HEK293 (cell line): ENCODE data around the gene FGF10.

Source experiments
- CTCF ChIA-PET: fragments of 350-600 bp; formaldehyde crosslinking; extraction: SDS; loops from one replicate; lab custom pipeline; 2021; ENCODE audit warnings: antibody characterized with exemption; lab: Yijun Ruan, JAX
- POLR2A ChIA-PET: fragments of 300-600 bp; formaldehyde crosslinking; extraction: SDS; loops from one replicate; lab custom pipeline; 2020; ENCODE audit warnings: antibody characterized with exemption, inconsistent platforms; lab: Yijun Ruan, JAX
- H3K27ac ChIP-seq: fragments of 200-500 bp; sonication (Bioruptor generic); 2 replicates; pipeline ENCODE4 v1.5.1; 2014; ENCODE audit warnings: low read depth, low read length, control low read depth, inconsistent platforms; ENCODE audit errors: extremely low read depth
- H3K36me3 ChIP-seq, 2 experiments: fragments of 200-500 bp in 1 of 2; sonication (Bioruptor generic) in 1 of 2; 1 replicate in 1 of 2; 2 replicates in 1 of 2; pipeline ENCODE4 v1.5.1; 2014 to 2017; ENCODE audit warnings: inconsistent platforms in 2 of 2, low read length in 2 of 2; ENCODE audit not compliant: control insufficient read depth in 2 of 2, insufficient read depth in 1 of 2
- H3K4me1 ChIP-seq: fragments of 200-500 bp; sonication (Bioruptor generic); 2 replicates; pipeline ENCODE4 v1.5.1; 2014; ENCODE audit warnings: mild to moderate bottlenecking, low read length, inconsistent platforms; ENCODE audit not compliant: control insufficient read depth, insufficient read depth
- H3K4me3 ChIP-seq: 2 replicates; pipeline ENCODE4 v1.5.1; 2011; ENCODE audit warnings: low read depth, mild to moderate bottlenecking, control low read depth, low read length, moderate library complexity
- H3K9me3 ChIP-seq: fragments of 200-500 bp; sonication (Bioruptor generic); 2 replicates; pipeline ENCODE4 v1.5.1; 2014; ENCODE audit warnings: low read depth, low read length, inconsistent platforms; ENCODE audit not compliant: control insufficient read depth, insufficient read depth
- GLI4 ChIP-seq: fragments of 450-650 bp; formaldehyde crosslinking; IDR thresholded peaks from 2 replicates; pipeline ENCODE4 v1.5.1; 2016; ENCODE audit warnings: missing biosample characterization, missing genetic modification characterization
- ZBTB1 ChIP-seq: fragments of 450-650 bp; formaldehyde crosslinking; IDR thresholded peaks from 2 replicates; pipeline ENCODE4 v1.5.1; 2016; ENCODE audit warnings: missing biosample characterization, missing genetic modification characterization
- ZBTB21 ChIP-seq: fragments of 450-650 bp; formaldehyde crosslinking; IDR thresholded peaks from 2 replicates; pipeline ENCODE4 v1.5.1; 2017; ENCODE audit warnings: missing biosample characterization, missing genetic modification characterization
- ZFHX2 ChIP-seq: fragments of 450-650 bp; formaldehyde crosslinking; conservative IDR thresholded peaks from 2 replicates; pipeline ENCODE4 v1.5.1; 2016; ENCODE audit warnings: missing biosample characterization, missing genetic modification characterization
- ZFP37 ChIP-seq: fragments of 450-650 bp; formaldehyde crosslinking; IDR thresholded peaks from 2 replicates; pipeline ENCODE4 v1.5.1; 2016; ENCODE audit warnings: missing biosample characterization, missing genetic modification characterization
- ZNF214 ChIP-seq: fragments of 450-650 bp; formaldehyde crosslinking; IDR thresholded peaks from 2 replicates; pipeline ENCODE4 v1.5.1; 2017; ENCODE audit warnings: missing biosample characterization, mild to moderate bottlenecking, missing genetic modification characterization, borderline replicate concordance
- ZNF221 ChIP-seq: fragments of 450-650 bp; formaldehyde crosslinking; IDR thresholded peaks from 2 replicates; pipeline ENCODE4 v1.5.1; 2017; ENCODE audit warnings: missing biosample characterization, missing genetic modification characterization, borderline replicate concordance
- ZNF24 ChIP-seq: fragments of 450-650 bp; formaldehyde crosslinking; IDR thresholded peaks from 2 replicates; pipeline ENCODE4 v1.5.1; 2016; ENCODE audit warnings: missing biosample characterization, missing genetic modification characterization
- ZNF311 ChIP-seq: fragments of 450-650 bp; formaldehyde crosslinking; IDR thresholded peaks from 2 replicates; pipeline ENCODE4 v1.5.1; 2017; ENCODE audit warnings: missing biosample characterization, missing genetic modification characterization, borderline replicate concordance
- ZNF530 ChIP-seq: fragments of 450-650 bp; formaldehyde crosslinking; IDR thresholded peaks from 2 replicates; pipeline ENCODE4 v1.5.1; 2016; ENCODE audit warnings: low read depth, missing biosample characterization, missing genetic modification characterization
- ZNF621 ChIP-seq: fragments of 450-650 bp; formaldehyde crosslinking; IDR thresholded peaks from 2 replicates; pipeline ENCODE4 v1.5.1; 2017; ENCODE audit warnings: missing biosample characterization, missing genetic modification characterization
- ZNF645 ChIP-seq: fragments of 450-650 bp; formaldehyde crosslinking; IDR thresholded peaks from 2 replicates; pipeline ENCODE4; 2016; ENCODE audit warnings: missing biosample characterization, missing genetic modification characterization
- ZNF692 ChIP-seq: fragments of 450-650 bp; formaldehyde crosslinking; IDR thresholded peaks from 2 replicates; pipeline ENCODE4 v1.5.1; 2016; ENCODE audit warnings: missing biosample characterization, missing genetic modification characterization
- ZNF704 ChIP-seq: fragments of 450-650 bp; formaldehyde crosslinking; IDR thresholded peaks from 2 replicates; pipeline ENCODE4 v1.5.1; 2016; ENCODE audit warnings: missing biosample characterization, missing genetic modification characterization
- ZNF707 ChIP-seq: fragments of 450-650 bp; formaldehyde crosslinking; IDR thresholded peaks from 2 replicates; pipeline ENCODE4 v1.5.1; 2016; ENCODE audit warnings: missing biosample characterization, missing genetic modification characterization
- ZSCAN23 ChIP-seq: fragments of 450-650 bp; formaldehyde crosslinking; IDR thresholded peaks from 2 replicates; pipeline ENCODE4 v1.5.1; 2016; ENCODE audit warnings: missing biosample characterization, missing genetic modification characterization
- TF ChIP-seq, protein P1 (sequence below): fragments of 450-650 bp; formaldehyde crosslinking; IDR thresholded peaks from 2 replicates; pipeline ENCODE4 v1.5.1; 2016; ENCODE audit warnings: missing biosample characterization, missing genetic modification characterization
- TF ChIP-seq, protein P2 (sequence below): fragments of 450-650 bp; formaldehyde crosslinking; IDR thresholded peaks from 2 replicates; pipeline ENCODE4 v1.5.1; 2017; ENCODE audit warnings: missing biosample characterization, missing genetic modification characterization
- TF ChIP-seq, protein P3 (sequence below): fragments of 450-650 bp; formaldehyde crosslinking; IDR thresholded peaks from 2 replicates; pipeline ENCODE4 v1.5.1; 2016; ENCODE audit warnings: missing biosample characterization, missing genetic modification characterization

FGF10 gene

DNA sequence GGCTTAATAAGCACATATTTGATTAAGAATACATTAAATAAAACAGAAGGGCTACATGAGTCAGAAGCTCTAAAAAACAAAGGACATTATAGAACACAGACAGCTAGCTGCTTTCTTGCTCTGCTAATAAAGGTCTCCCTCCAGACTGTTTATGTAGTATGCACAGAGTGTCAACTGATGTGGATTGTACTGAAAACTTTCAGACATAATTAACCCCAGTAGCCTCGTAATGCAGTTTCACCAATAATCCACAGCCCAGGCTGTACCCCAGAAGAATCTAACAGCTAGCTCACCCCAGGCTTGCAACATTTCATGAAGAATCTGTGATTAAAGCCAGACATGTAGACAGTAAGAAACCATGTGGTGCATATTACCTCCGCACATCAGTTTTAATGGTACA lies 30.8 kb downstream of the FGF10 start (continued):
- TF ChIP-seq ZBTB21 (no peak), ZFHX2 (no peak), ZNF214 (no peak), ZNF311 (no peak), ZBTB1 (tag by site-specific recombination) (no peak), ZNF645 (tag by site-specific recombination) (no peak), ZNF692 (tag by site-specific recombination) (no peak), ZNF530 (no peak)
- TF ChIP-seq, protein P1, sequence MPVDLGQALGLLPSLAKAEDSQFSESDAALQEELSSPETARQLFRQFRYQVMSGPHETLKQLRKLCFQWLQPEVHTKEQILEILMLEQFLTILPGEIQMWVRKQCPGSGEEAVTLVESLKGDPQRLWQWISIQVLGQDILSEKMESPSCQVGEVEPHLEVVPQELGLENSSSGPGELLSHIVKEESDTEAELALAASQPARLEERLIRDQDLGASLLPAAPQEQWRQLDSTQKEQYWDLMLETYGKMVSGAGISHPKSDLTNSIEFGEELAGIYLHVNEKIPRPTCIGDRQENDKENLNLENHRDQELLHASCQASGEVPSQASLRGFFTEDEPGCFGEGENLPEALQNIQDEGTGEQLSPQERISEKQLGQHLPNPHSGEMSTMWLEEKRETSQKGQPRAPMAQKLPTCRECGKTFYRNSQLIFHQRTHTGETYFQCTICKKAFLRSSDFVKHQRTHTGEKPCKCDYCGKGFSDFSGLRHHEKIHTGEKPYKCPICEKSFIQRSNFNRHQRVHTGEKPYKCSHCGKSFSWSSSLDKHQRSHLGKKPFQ (tag by site-specific recombination): no peak
- TF ChIP-seq, protein P2, sequence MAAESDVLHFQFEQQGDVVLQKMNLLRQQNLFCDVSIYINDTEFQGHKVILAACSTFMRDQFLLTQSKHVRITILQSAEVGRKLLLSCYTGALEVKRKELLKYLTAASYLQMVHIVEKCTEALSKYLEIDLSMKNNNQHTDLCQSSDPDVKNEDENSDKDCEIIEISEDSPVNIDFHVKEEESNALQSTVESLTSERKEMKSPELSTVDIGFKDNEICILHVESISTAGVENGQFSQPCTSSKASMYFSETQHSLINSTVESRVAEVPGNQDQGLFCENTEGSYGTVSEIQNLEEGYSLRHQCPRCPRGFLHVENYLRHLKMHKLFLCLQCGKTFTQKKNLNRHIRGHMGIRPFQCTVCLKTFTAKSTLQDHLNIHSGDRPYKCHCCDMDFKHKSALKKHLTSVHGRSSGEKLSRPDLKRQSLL (tag by site-specific recombination): no peak
- TF ChIP-seq, all 188 proteins: peak for 0

DNA sequence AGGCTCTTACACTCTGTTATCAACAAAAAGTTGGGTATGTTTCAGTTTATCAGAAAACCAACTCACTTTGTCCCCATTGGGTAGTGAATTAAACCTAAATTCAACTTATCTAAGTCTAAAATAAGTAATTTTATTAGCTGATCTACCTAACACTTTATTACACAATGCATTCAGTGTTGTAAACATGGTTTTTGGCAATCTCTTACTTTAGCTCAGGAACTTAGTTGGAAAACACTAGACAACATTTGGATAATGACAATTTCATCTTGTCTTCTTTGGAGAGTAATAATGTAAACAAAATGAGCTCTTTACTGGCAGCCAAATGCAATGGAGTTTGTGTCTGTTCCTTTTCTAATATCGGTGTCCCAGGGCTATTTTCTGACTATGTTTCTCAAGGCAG lies 33.0 kb downstream of the FGF10 start:
- POLR2A ChIA-PET: no interaction called here
- Histone ChIP-seq H3K36me3 (no peaks in the 10 kb centered on the region), H3K4me3 (no peak overlapping the region), H3K9me3 (no peaks in the 10 kb centered on the region), H3K4me1 (no peaks in the 10 kb centered on the region), H3K27ac (no peak overlapping the region)
- TF ChIP-seq ZNF704 (tag by site-specific recombination): no peak
- no peak for TF ChIP-seq ZNF221 (tag by site-specific recombination)
- TF ChIP-seq, protein P1 (tag by site-specific recombination): no peak
- TF ChIP-seq ZNF24 (tag by site-specific recombination): no peak
- no peak for TF ChIP-seq ZFP37 (tag by site-specific recombination)
- no peak for TF ChIP-seq GLI4
- no peak for TF ChIP-seq ZNF707 (tag by site-specific recombination)
- TF ChIP-seq, protein P3, sequence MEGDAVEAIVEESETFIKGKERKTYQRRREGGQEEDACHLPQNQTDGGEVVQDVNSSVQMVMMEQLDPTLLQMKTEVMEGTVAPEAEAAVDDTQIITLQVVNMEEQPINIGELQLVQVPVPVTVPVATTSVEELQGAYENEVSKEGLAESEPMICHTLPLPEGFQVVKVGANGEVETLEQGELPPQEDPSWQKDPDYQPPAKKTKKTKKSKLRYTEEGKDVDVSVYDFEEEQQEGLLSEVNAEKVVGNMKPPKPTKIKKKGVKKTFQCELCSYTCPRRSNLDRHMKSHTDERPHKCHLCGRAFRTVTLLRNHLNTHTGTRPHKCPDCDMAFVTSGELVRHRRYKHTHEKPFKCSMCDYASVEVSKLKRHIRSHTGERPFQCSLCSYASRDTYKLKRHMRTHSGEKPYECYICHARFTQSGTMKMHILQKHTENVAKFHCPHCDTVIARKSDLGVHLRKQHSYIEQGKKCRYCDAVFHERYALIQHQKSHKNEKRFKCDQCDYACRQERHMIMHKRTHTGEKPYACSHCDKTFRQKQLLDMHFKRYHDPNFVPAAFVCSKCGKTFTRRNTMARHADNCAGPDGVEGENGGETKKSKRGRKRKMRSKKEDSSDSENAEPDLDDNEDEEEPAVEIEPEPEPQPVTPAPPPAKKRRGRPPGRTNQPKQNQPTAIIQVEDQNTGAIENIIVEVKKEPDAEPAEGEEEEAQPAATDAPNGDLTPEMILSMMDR (tag by site-specific recombination): no peak
- TF ChIP-seq ZSCAN23 (tag by site-specific recombination): no peak
- no peak for TF ChIP-seq ZNF621 (tag by site-specific recombination)
- CTCF ChIA-PET: interaction anchor here (0.6 to 1.1 kb wide), 2 partner anchors 24 to 156 kb away, joined by 3 read pairs; no protein-coding TSS in a partner anchor
